ENCODE results near the gene SNORC. TPM values are rescaled to one million over a fixed set of nuclear protein-coding genes. Genes with fewer than 3 reads are reported as not detected.

The SNORC gene
- total and polyA plus RNA-seq, 8 donors, result 0.76 to 13.2 (median 1.8) TPM

DNA sequence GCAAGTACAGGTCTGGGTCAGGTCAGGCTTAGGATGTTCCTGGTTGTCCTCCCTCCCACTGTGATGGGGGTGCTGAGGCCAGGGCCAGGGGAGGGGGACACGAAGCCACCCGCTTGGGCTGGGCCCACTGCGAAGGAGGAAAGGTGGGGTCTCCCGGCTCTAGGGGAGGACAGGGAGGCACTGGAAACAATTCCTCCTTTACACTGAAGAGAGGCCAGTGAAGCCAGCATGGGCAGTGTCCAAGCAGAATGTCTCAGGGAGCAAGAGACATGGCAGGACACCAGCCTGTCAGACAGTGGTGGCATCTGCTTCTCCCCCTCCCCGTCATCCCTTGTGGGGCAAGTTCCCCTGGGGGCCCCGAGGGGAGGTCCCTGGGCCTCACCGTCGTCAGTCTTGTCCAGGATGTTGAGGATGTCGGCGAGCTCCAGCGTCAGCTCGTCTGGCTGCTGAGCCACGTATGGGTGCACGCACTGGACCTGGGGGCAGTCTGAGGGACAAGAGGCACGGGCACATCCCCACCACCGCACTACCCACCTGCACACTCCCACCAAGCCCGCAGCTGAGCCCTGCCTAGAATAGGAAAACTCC, 10.8 kb downstream of the SNORC start:
- WGBS, 2 donors, result 84 to 89% methylated on average over 14 to 17 of the region's 17 CpGs
- ATAC-seq (no peak), DNase-seq (no peak), FAIRE-seq (no peak)
- no peaks in the 10 kb centered on the region for H3K9me3 ChIP-seq
- peaks cover 0 to under 1% (median 0%) of the 10 kb centered on the region in 3 donors for H3K4me1 ChIP-seq
- no peak overlapping the region for H3K27ac ChIP-seq
- H3K36me3 ChIP-seq, result no peaks in the 10 kb centered on the region
- TF ChIP-seq, protein P1, sequence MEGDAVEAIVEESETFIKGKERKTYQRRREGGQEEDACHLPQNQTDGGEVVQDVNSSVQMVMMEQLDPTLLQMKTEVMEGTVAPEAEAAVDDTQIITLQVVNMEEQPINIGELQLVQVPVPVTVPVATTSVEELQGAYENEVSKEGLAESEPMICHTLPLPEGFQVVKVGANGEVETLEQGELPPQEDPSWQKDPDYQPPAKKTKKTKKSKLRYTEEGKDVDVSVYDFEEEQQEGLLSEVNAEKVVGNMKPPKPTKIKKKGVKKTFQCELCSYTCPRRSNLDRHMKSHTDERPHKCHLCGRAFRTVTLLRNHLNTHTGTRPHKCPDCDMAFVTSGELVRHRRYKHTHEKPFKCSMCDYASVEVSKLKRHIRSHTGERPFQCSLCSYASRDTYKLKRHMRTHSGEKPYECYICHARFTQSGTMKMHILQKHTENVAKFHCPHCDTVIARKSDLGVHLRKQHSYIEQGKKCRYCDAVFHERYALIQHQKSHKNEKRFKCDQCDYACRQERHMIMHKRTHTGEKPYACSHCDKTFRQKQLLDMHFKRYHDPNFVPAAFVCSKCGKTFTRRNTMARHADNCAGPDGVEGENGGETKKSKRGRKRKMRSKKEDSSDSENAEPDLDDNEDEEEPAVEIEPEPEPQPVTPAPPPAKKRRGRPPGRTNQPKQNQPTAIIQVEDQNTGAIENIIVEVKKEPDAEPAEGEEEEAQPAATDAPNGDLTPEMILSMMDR (IDR thresholded peaks at IDR 0.05), result no peak
- H3K4me3 ChIP-seq, result no peak overlapping the region
- H3K27me3 ChIP-seq, result no peaks in the 10 kb centered on the region
- intact Hi-C loops (cut with DNase I), result no loop called here

DNA sequence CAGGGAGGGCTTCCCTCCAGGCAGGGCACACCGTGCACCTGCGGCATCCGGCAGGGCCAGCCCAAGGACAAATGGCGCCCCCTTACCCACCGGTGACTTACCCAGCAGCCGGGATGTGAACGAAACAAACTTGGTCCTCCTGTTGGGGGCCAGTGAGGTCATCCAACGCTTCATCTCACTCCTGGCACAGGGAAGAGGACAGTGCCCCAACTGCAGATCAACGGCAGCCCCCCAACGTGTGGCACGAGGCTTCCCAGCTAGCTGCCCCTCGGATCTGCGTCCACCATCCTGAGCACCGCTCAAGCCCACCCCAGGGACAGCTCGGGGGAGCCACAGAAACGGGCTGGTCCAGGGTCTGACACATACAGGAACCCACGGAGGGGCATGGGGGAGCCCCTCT, 12.0 kb downstream of the SNORC start:
- Histone ChIP-seq H3K4me1 (no peaks in the 10 kb centered on the region), H3K27me3 (no peaks in the 10 kb centered on the region), H3K4me3 (no peak overlapping the region), H3K27ac (no peak overlapping the region), H3K36me3 (no peaks in the 10 kb centered on the region), H3K9me3 (no peaks in the 10 kb centered on the region)
- intact Hi-C loops (cut with DNase I), result no loop called here
- WGBS, 2 donors, result 90 to 93% methylated on average over 17 of the region's 17 CpGs
- DNase-seq, result peak in 1 of 6 donors; percentile 47
- TF ChIP-seq, protein P1 (IDR thresholded peaks at IDR 0.05), result no peak
- ATAC-seq, result no peak
- no peak for FAIRE-seq

DNA sequence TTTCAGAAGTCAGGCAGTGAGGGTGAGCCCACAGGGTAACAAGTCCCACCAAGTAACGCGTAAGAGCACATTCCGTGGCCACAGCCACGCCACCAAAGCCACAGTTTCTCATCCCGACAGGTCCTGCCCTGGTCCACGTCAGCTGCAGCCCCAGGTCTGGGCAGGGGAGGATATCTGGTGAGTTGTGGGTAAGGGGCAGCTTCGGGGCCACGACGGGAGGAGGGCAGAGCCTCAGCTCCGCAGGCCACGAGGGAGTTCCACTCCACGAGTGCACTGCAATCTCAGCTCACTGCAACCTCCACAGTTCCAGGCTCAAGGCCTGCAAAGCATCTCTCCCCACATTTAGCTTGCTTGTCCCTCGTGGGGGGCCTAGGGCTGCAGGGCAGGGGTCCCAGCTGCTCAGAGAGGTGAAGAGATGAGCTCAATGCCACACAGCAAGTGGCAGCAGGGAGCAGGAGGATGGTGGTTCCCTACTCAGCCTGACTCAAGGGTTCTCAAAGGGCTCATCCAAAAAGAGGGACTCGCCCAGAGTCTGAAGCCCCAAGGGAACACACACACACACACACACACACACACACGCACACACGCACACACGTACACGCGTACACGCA, 12.5 kb downstream of the SNORC start:
- no peak overlapping the region for H3K4me3 ChIP-seq
- TF ChIP-seq, protein P1 (IDR thresholded peaks at IDR 0.05), result no peak
- intact Hi-C loops (cut with DNase I), result no loop called here
- H3K4me1 ChIP-seq, result no peaks in the 10 kb centered on the region
- ATAC-seq, result no peak
- no peaks in the 10 kb centered on the region for H3K27me3 ChIP-seq
- H3K27ac ChIP-seq, result no peak overlapping the region
- DNase-seq, result peak in 1 of 6 donors; percentile 28
- FAIRE-seq, result no peak
- H3K36me3 ChIP-seq, result no peaks in the 10 kb centered on the region
- 90 to 92% methylated on average over 20 of the region's 20 CpGs for WGBS, 2 donors
- H3K9me3 ChIP-seq, result no peaks in the 10 kb centered on the region

DNA sequence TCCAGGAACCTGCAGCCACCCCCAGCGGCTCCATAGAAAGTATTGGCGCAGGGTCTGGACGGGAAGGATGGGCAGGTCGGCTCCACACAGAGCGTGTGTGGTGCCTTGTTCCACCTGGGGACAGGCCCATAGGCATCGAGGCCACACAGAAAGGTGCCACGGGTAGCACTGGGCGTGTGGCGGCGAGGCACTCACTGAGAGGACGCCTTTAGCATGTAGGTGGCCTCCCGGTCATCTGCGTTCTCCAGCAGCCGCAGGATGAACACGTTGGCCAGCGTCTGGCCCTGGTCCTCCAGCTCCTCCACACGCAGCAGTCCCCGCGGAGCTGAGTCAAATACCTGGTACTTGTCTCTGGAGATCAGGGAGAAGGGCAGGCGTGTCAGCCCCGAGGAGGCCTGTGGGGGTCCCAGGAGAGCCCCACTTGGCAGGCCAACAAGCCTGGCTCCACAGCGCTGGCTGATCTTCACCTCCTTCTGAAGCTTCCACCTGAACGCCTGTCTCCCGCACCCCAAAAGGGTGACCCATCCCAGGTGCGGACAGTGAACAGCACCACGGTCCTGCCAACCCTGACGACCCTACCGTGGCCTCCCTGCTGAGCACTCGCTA, 13.2 kb downstream of the SNORC start:
- DNase-seq, result peak in 1 of 6 donors; percentile 55
- no peaks in the 10 kb centered on the region for H3K36me3 ChIP-seq

More for the DNA sequence above, 13.2 kb downstream of the SNORC start:
- ATAC-seq (no peak), FAIRE-seq (no peak)
- no peaks in the 10 kb centered on the region for H3K9me3 ChIP-seq
- no peak overlapping the region for H3K27ac ChIP-seq
- TF ChIP-seq, protein P1 (IDR thresholded peaks at IDR 0.05), result no peak
- WGBS, 2 donors, result 90 to 93% methylated on average over 29 of the region's 29 CpGs
- H3K4me1 ChIP-seq, result no peaks in the 10 kb centered on the region
- no peak overlapping the region for H3K4me3 ChIP-seq
- H3K27me3 ChIP-seq, result no peaks in the 10 kb centered on the region
- intact Hi-C loops (cut with DNase I), result no loop called here

All from pancreas (tissue), 10 donors.